C4-2B (cell line): ENCODE data around the gene IRF3.

Experiments
- H3K27ac ChIP-seq: fragments of 450-650 bp; 2 replicates; pipeline ENCODE4 v1.5.1; 2017
- CTCF ChIP-seq: fragments of 450-650 bp; conservative IDR thresholded peaks from 2 replicates; pipeline ENCODE4 v1.5.1; 2017; ENCODE audit warnings: mild to moderate bottlenecking
- ZFX ChIP-seq: fragments of 450-650 bp; IDR thresholded peaks from 2 replicates; pipeline ENCODE4 v1.6.1; 2017

IRF3 gene

GRCh38 chr19:49680421-49681351 lies 15.0 kb upstream of the IRF3 start:
- peak; percentile 100 for TF ChIP-seq CTCF
- no peak for TF ChIP-seq ZFX
- peak overlapping the region; percentile 19; the same call in 1 of the 2 replicates for H3K27ac ChIP-seq

GRCh38 chr19:49679771-49680413 lies 14.2 kb upstream of the IRF3 start:
- TF ChIP-seq CTCF (no peak), ZFX (no peak)
- peak overlapping the region; percentile 19; the same call in 1 of the 2 replicates for H3K27ac ChIP-seq

- no peak overlapping the region; the same call in 1 of the 2 replicates for H3K27ac ChIP-seq
- no peak for TF ChIP-seq CTCF
Observed at GRCh38 chr19:49678985-49679770, 13.5 kb upstream of the IRF3 start.

GRCh38 chr19:49677901-49678674 lies 12.4 kb upstream of the IRF3 start:
- peak overlapping the region; percentile 93 for H3K27ac ChIP-seq
- TF ChIP-seq CTCF (peak; percentile 78), ZFX (no peak)

- TF ChIP-seq CTCF = no peak
- no peak for TF ChIP-seq ZFX
Observed at GRCh38 chr19:49677231-49677900, 11.7 kb upstream of the IRF3 start, which contains the start of gene PRMT1. TSS of gene PRMT1 (plus strand) at chr19:49677271. CDS start at chr19:49677281, 10 bp downstream.

GRCh38 chr19:49676784-49677230 lies 11.2 kb upstream of the IRF3 start:
- TF ChIP-seq CTCF (no peak), ZFX (no peak)
- peak overlapping the region; percentile 93 for H3K27ac ChIP-seq

More at GRCh38 chr19:49677231-49677900, 11.7 kb upstream of the IRF3 start, which contains the start of gene PRMT1:
- H3K27ac ChIP-seq = peak within 1 kb of the TSS; percentile 93
